ENCODE results near the gene PDCD1.

DNA sequence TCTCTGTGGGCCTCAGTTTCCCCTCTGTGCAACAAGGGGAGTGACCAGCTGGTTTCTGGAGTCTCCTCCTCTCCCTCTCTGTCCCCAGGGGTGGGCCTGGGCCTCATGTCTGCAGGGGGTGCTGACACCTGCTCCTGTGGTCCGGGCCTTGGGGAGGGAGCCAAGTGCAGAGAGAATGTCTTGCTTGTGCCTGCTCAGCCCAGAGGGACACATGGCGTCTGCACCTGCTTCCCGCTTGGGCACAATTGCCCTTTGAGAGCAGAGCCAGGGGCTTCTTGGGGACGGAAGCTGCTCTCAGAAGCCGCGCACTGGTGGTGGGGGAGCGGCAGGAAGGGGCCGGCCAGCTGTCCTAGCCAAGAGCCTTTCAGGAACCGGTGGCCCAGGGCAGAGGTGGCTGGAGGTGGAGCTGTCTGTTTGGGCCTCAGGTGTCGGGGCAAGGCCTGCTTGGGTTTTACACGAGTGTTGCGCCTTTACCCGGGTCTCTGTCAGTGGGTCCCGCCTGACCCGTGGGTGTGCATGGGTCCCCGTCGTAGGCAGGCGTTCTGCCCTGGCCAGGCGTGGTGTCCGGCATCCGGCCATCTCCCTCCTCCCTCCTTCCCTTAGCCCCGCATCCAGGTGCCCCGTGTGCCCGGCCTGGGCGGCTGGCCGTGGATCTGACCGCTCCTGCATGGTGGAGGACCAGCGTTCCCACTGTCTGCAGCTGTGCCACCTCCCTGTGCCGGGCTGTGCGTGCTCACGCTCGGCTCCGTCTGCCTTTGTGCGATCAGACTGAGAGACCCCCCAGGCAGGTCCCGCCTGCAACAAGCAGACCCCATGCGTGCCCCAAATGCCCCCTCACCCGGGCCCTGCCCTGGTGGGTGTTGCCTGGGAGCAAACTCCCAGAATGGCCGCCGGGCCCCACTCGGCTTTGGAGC lies 45.7 kb downstream of the PDCD1 start:
- TF ChIP-seq, protein P1, sequence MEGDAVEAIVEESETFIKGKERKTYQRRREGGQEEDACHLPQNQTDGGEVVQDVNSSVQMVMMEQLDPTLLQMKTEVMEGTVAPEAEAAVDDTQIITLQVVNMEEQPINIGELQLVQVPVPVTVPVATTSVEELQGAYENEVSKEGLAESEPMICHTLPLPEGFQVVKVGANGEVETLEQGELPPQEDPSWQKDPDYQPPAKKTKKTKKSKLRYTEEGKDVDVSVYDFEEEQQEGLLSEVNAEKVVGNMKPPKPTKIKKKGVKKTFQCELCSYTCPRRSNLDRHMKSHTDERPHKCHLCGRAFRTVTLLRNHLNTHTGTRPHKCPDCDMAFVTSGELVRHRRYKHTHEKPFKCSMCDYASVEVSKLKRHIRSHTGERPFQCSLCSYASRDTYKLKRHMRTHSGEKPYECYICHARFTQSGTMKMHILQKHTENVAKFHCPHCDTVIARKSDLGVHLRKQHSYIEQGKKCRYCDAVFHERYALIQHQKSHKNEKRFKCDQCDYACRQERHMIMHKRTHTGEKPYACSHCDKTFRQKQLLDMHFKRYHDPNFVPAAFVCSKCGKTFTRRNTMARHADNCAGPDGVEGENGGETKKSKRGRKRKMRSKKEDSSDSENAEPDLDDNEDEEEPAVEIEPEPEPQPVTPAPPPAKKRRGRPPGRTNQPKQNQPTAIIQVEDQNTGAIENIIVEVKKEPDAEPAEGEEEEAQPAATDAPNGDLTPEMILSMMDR (conservative IDR thresholded peaks at IDR 0.05 in 1 of 2, IDR thresholded peaks at IDR 0.05 in 1 of 2; ENCODE audit: extremely low read depth in 1 of 2, insufficient read depth in 1 of 2, low read depth in 1 of 2, low read length in 2 of 2): no peak
- no peak for TF ChIP-seq EZH2 (IDR thresholded peaks at IDR 0.05; ENCODE audit: borderline replicate concordance, low read length)
